GM21381 (cell line): ENCODE data around the gene BAG3.
A peak's percentile ranks its signal among the peaks of the same experiment; 100 is the strongest.

Source experiments
- ATAC-seq: cut with Tn5 transposase; IDR thresholded peaks from one replicate; pipeline ENCODE4 v1.9.1; 2021; ENCODE audit warnings: mild to moderate bottlenecking, moderate library complexity; ENCODE audit not compliant: unreplicated experiment

BAG3 gene

GRCh38 chr10:119725828-119726675 lies 74.9 kb downstream of the BAG3 start, which contains the start of gene INPP5F:
Gene INPP5F, plus strand, starts transcription at chr10:119726050. Its CDS starts 213 bp downstream, at chr10:119726263.
- ATAC-seq, result peak; percentile 85

- ATAC-seq, result no peak
Measured at GRCh38 chr10:119726676-119727261, 75.6 kb downstream of the BAG3 start.
